ENCODE measurements around the gene CENATAC.
"Not testable (repeated sequence)": the region's sequence is repeated elsewhere in the genome, so short reads cannot be mapped to it uniquely, and the experiment has no call there.

CENATAC gene

GRCh38 chr11:119057000-119057769, 59.2 kb downstream of the CENATAC start, which contains the start of gene HYOU1:
Gene HYOU1, minus strand, starts transcription at chr11:119057205. Its CDS starts 1,045 bp downstream, at chr11:119056160.
- DNase-seq, result peak; percentile 99

- DNase-seq, result not testable (repeated sequence)
Observed at GRCh38 chr11:119059128-119059527, 61.2 kb downstream of the CENATAC start.

- no peak for DNase-seq
Observed at GRCh38 chr11:119061256-119061655, 63.3 kb downstream of the CENATAC start.

GRCh38 chr11:119062779-119063178, 64.8 kb downstream of the CENATAC start:
- no peak for DNase-seq

GRCh38 chr11:119065369-119065768, 67.4 kb downstream of the CENATAC start:
- DNase-seq, result peak; percentile 56

Data from activated CD4-positive, alpha-beta T cell treated with anti-CD3 and anti-CD28 coated beads, Interleukin-2, amount 50 U/mL, for 16 hours (primary cell).